ENCODE measurements around the gene CTSF.
A peak's percentile ranks its signal among the peaks of the same experiment; 100 is the strongest.
"Not testable (repeated sequence)": the region's sequence is repeated elsewhere in the genome, so short reads cannot be mapped to it uniquely, and the experiment has no call there.

The CTSF gene

GRCh38 chr11:66556086-66556485 is 12.3 kb downstream of the CTSF start:
- peak; percentile 66 for DNase-seq

GRCh38 chr11:66555416-66555815 is 13.0 kb downstream of the CTSF start:
- DNase-seq = no peak

- no peak for DNase-seq
These were observed 13.8 kb downstream of the CTSF start for GRCh38 chr11:66554602-66555001.

- DNase-seq = no peak
These were observed 17.5 kb downstream of the CTSF start for GRCh38 chr11:66550887-66551286.

GRCh38 chr11:66549696-66550095 is 18.7 kb downstream of the CTSF start:
- no peak for DNase-seq

- DNase-seq = no peak
These were observed 19.4 kb downstream of the CTSF start for GRCh38 chr11:66548774-66549630.

GRCh38 chr11:66548041-66548440 is 20.4 kb downstream of the CTSF start:
- DNase-seq = peak; percentile 28

- DNase-seq = no peak
These were observed 20.8 kb downstream of the CTSF start for GRCh38 chr11:66547662-66548009.

- DNase-seq = no peak
These were observed 21.3 kb downstream of the CTSF start for GRCh38 chr11:66546966-66547661.

GRCh38 chr11:66546368-66546965 is 21.9 kb downstream of the CTSF start, which contains the start of gene ACTN3:
Gene ACTN3 (plus strand): TSS chr11:66546903. CDS start chr11:66546938, 35 bp downstream.
- no peak for DNase-seq

- DNase-seq = peak; percentile 99
These were observed 22.6 kb downstream of the CTSF start, which contains the start of gene ZDHHC24 for GRCh38 chr11:66545701-66546367. Gene ZDHHC24 (minus strand): TSS chr11:66546048. CDS start chr11:66546003, 45 bp downstream.

- not testable (repeated sequence) for DNase-seq
These were observed 23.5 kb downstream of the CTSF start for GRCh38 chr11:66544952-66545351.

- no peak for DNase-seq
These were observed 24.9 kb downstream of the CTSF start for GRCh38 chr11:66543263-66544107.

- DNase-seq = no peak
These were observed 26.0 kb downstream of the CTSF start for GRCh38 chr11:66542362-66542761.

- DNase-seq = no peak
These were observed 26.5 kb downstream of the CTSF start for GRCh38 chr11:66541892-66542291.

GRCh38 chr11:66540598-66540997 is 27.8 kb downstream of the CTSF start:
- DNase-seq = not testable (repeated sequence)

- no peak for DNase-seq
These were observed 28.6 kb downstream of the CTSF start for GRCh38 chr11:66539870-66540213.

GRCh38 chr11:66539170-66539869 is 29.1 kb downstream of the CTSF start:
- DNase-seq = no peak

GRCh38 chr11:66532784-66533183 is 35.6 kb downstream of the CTSF start:
- DNase-seq = no peak

- no peak for DNase-seq
These were observed 36.6 kb downstream of the CTSF start for GRCh38 chr11:66531841-66532240.

GRCh38 chr11:66530927-66531709 is 37.3 kb downstream of the CTSF start:
- no peak for DNase-seq

Measured in NCI-H69 (cell line).